HepG2 (cell line): ENCODE results near the gene RASA1. TPM values are rescaled to one million over a fixed set of nuclear protein-coding genes. Genes with fewer than 3 reads are reported as not detected.

Source experiments
- AGO1 ChIP-seq: fragments of 200-400 bp; formaldehyde crosslinking; IDR thresholded peaks from 2 replicates; pipeline ENCODE4 v1.6.1; 2017; ENCODE audit warnings: mild to moderate bottlenecking, low read depth, low read length, moderate library complexity; ENCODE audit not compliant: poor library complexity, severe bottlenecking
- AGO2 ChIP-seq: fragments of 200-400 bp; formaldehyde crosslinking; optimal IDR thresholded peaks from 2 replicates; pipeline ENCODE3; 2017; ENCODE audit warnings: mild to moderate bottlenecking, low read depth, low read length, moderate library complexity
- BHLHE40 ChIP-seq: IDR thresholded peaks from 2 replicates; pipeline ENCODE4 v1.6.1; 2011; ENCODE audit warnings: low read length, improper control_type of control experiment
- ELF1 ChIP-seq: sonication (generic); formaldehyde crosslinking; IDR thresholded peaks from 2 replicates; pipeline ENCODE4 v1.4.0; 2020; ENCODE audit warnings: missing genetic modification reagents
- KDM5B ChIP-seq: sonication (generic); formaldehyde crosslinking; IDR thresholded peaks from 2 replicates; pipeline ENCODE4 v1.4.0; 2020; ENCODE audit warnings: missing genetic modification reagents, mild to moderate bottlenecking, borderline replicate concordance
- SATB2 ChIP-seq: sonication (generic); formaldehyde crosslinking; IDR thresholded peaks from 2 replicates; pipeline ENCODE4 v1.5.0; 2020; ENCODE audit warnings: missing genetic modification reagents
- SP1 ChIP-seq, 2 experiments: fragments of 450-650 bp in 1 of 2; sonication (generic) in 1 of 2; formaldehyde crosslinking in 1 of 2; IDR thresholded peaks; 2 replicates each; pipeline versions ENCODE4 v1.4.0 to v1.6.1; 2016 to 2020; ENCODE audit warnings: missing genetic modification reagents in 1 of 2
- ZBTB20 ChIP-seq: sonication (generic); formaldehyde crosslinking; IDR thresholded peaks from 2 replicates; pipeline ENCODE4 v1.8.1; 2023; ENCODE audit warnings: missing genetic modification reagents, low read depth, mild to moderate bottlenecking, borderline replicate concordance
- ZNF124 ChIP-seq: sonication (generic); formaldehyde crosslinking; IDR thresholded peaks from 2 replicates; pipeline ENCODE4 v1.4.0; 2020; ENCODE audit warnings: missing genetic modification reagents
- ZNF142 ChIP-seq: sonication (generic); formaldehyde crosslinking; IDR thresholded peaks from 2 replicates; pipeline ENCODE4 v1.4.0; 2020; ENCODE audit warnings: missing genetic modification reagents
- ZNF20 ChIP-seq: sonication (generic); formaldehyde crosslinking; IDR thresholded peaks from 2 replicates; pipeline ENCODE4 v1.4.0; 2020; ENCODE audit warnings: mild to moderate bottlenecking, moderate library complexity, missing genetic modification reagents
- ZNF34 ChIP-seq: sonication (generic); formaldehyde crosslinking; IDR thresholded peaks from 2 replicates; pipeline ENCODE4 v1.4.0; 2020; ENCODE audit warnings: mild to moderate bottlenecking, missing genetic modification reagents, borderline replicate concordance
- ZNF432 ChIP-seq: sonication (generic); formaldehyde crosslinking; IDR thresholded peaks from 2 replicates; pipeline ENCODE4 v1.5.0; 2020; ENCODE audit warnings: missing genetic modification reagents, mild to moderate bottlenecking, borderline replicate concordance
- ZNF660 ChIP-seq: sonication (generic); formaldehyde crosslinking; IDR thresholded peaks from 2 replicates; pipeline ENCODE4 v1.5.1; 2020; ENCODE audit warnings: mild to moderate bottlenecking, low read depth, missing genetic modification reagents, borderline replicate concordance
- ZNF816 ChIP-seq: sonication (generic); formaldehyde crosslinking; IDR thresholded peaks from 2 replicates; pipeline ENCODE4 v1.8.0; 2022; ENCODE audit warnings: missing genetic modification reagents, mild to moderate bottlenecking, borderline replicate concordance
- polyA plus RNA-seq, 8 experiments: library from polyadenylated mRNA; depleted of rRNA in 3 of 8; stranded (reverse) in 7 of 8; unstranded in 1 of 8; fragments of >200 nt; fragmentation: Illumina TruSeq in 4 of 8; extraction: Trizol in 4 of 8; gene quantifications; 2 replicates each; pipeline versions ENCODE4 v1.2.1 to v1.2.3, GENCODE V29; 2011 to 2016; ENCODE audit warnings: low read depth in 4 of 8, missing spikeins in 1 of 8, mixed read lengths in 1 of 8; ENCODE audit not compliant: insufficient read depth in 1 of 8
- total RNA-seq, 5 experiments: library from RNA; depleted of rRNA; stranded (reverse); fragments of >200 nt; fragmentation: Illumina TruSeq; extraction: Trizol; gene quantifications; 2 replicates each; pipeline ENCODE4 v1.2.3, GENCODE V29; 2016; ENCODE audit warnings: low read depth in 1 of 5
- TF ChIP-seq, protein P1 (sequence below): IDR thresholded peaks from 2 replicates; pipeline ENCODE4 v1.6.1; 2012; ENCODE audit warnings: low read depth, low read length, improper control_type of control experiment
- TF ChIP-seq, protein P2 (sequence below): sonication (generic); formaldehyde crosslinking; IDR thresholded peaks from 2 replicates; pipeline ENCODE4 v1.5.0; 2020; ENCODE audit warnings: mild to moderate bottlenecking, missing genetic modification reagents
- TF ChIP-seq, protein P3 (sequence below): sonication (generic); formaldehyde crosslinking; IDR thresholded peaks from 2 replicates; pipeline ENCODE4 v1.4.0; 2020; ENCODE audit warnings: missing genetic modification reagents, borderline replicate concordance

Gene RASA1
- total and polyA plus RNA-seq, 2 of the 13 experiments (the other 11 are each of a cell fraction or from before 2014, with no cell fraction given): 19.5 to 20.5 TPM

- TF ChIP-seq ZNF142: no peak
- TF ChIP-seq, protein P1, sequence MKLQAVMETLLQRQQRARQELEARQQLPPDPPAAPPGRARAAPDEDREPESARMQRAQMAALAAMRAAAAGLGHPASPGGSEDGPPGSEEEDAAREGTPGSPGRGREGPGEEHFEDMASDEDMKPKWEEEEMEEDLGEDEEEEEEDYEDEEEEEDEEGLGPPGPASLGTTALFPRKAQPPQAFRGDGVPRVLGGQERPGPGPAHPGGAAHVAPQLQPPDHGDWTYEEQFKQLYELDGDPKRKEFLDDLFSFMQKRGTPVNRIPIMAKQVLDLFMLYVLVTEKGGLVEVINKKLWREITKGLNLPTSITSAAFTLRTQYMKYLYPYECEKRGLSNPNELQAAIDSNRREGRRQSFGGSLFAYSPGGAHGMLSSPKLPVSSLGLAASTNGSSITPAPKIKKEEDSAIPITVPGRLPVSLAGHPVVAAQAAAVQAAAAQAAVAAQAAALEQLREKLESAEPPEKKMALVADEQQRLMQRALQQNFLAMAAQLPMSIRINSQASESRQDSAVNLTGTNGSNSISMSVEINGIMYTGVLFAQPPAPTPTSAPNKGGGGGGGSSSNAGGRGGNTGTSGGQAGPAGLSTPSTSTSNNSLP: no peak
- TF ChIP-seq SP1 (IDR thresholded peaks at IDR 0.05): no peak
- 0 out of 2 replicates have a peak, but pooled peaks have one; percentile 3 for TF ChIP-seq SP1 (CRISPR knock-in tag; IDR thresholded peaks at IDR 0.05)
- TF ChIP-seq KDM5B: no peak; the same call in 1 of the 2 replicates
- TF ChIP-seq, protein P2, sequence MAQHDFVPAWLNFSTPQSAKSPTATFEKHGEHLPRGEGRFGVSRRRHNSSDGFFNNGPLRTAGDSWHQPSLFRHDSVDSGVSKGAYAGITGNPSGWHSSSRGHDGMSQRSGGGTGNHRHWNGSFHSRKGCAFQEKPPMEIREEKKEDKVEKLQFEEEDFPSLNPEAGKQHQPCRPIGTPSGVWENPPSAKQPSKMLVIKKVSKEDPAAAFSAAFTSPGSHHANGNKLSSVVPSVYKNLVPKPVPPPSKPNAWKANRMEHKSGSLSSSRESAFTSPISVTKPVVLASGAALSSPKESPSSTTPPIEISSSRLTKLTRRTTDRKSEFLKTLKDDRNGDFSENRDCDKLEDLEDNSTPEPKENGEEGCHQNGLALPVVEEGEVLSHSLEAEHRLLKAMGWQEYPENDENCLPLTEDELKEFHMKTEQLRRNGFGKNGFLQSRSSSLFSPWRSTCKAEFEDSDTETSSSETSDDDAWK (CRISPR knock-in tag): no peak
- TF ChIP-seq ELF1: peak; percentile 20; the same call in 1 of the 2 replicates
- peak; percentile 71; the same call in 1 of the 2 replicates for TF ChIP-seq ZNF34 (CRISPR knock-in tag)
- no peak for TF ChIP-seq BHLHE40
- no peak for TF ChIP-seq AGO2
- TF ChIP-seq ZBTB20 (CRISPR knock-in tag): 0 out of 2 replicates have a peak, but pooled peaks have one; percentile 57
- no peak for TF ChIP-seq ZNF20 (CRISPR knock-in tag)
- no peak for TF ChIP-seq ZNF660 (CRISPR knock-in tag)
- 0 out of 2 replicates have a peak, but pooled peaks have one; percentile 35 for TF ChIP-seq ZNF124 (CRISPR knock-in tag)
- no peak for TF ChIP-seq SATB2
- no peak for TF ChIP-seq AGO1
- TF ChIP-seq ZNF432 (CRISPR knock-in tag): no peak
- TF ChIP-seq, protein P3, sequence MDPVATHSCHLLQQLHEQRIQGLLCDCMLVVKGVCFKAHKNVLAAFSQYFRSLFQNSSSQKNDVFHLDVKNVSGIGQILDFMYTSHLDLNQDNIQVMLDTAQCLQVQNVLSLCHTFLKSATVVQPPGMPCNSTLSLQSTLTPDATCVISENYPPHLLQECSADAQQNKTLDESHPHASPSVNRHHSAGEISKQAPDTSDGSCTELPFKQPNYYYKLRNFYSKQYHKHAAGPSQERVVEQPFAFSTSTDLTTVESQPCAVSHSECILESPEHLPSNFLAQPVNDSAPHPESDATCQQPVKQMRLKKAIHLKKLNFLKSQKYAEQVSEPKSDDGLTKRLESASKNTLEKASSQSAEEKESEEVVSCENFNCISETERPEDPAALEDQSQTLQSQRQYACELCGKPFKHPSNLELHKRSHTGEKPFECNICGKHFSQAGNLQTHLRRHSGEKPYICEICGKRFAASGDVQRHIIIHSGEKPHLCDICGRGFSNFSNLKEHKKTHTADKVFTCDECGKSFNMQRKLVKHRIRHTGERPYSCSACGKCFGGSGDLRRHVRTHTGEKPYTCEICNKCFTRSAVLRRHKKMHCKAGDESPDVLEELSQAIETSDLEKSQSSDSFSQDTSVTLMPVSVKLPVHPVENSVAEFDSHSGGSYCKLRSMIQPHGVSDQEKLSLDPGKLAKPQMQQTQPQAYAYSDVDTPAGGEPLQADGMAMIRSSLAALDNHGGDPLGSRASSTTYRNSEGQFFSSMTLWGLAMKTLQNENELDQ (CRISPR knock-in tag): no peak
- no peak for TF ChIP-seq ZNF816 (CRISPR knock-in tag)
Measured at GRCh38 chr5:87267574-87268125, at the start of gene RASA1 (continued).
